Suprapubic skin (tissue), 4 donors: ENCODE results near the gene CTDNEP1. TPM values are rescaled to one million over a fixed set of nuclear protein-coding genes. Genes with fewer than 3 reads are reported as not detected.

Source experiments
- DNase-seq, 2 donors: peaks; one replicate each; pipeline ENCODE4 v3.0.0-alpha.2; 2019; ENCODE audit warnings: low spot score in 2 of 2
- H3K27ac ChIP-seq: fragments of 200-600 bp; sonication (generic); one replicate; pipeline ENCODE4 v1.5.1; 2019
- H3K27me3 ChIP-seq: fragments of 200-600 bp; sonication (generic); one replicate; pipeline ENCODE4 v1.5.1; 2019
- H3K36me3 ChIP-seq: fragments of 200-600 bp; sonication (generic); one replicate; pipeline ENCODE4 v1.5.1; 2019
- H3K4me1 ChIP-seq: fragments of 200-600 bp; sonication (generic); one replicate; pipeline ENCODE4 v1.5.1; 2019
- H3K4me3 ChIP-seq: fragments of 200-600 bp; sonication (generic); one replicate; pipeline ENCODE4 v1.5.1; 2019; ENCODE audit warnings: mild to moderate bottlenecking
- H3K9me3 ChIP-seq: fragments of 200-600 bp; sonication (generic); one replicate; pipeline ENCODE4 v1.5.1; 2019
- CTCF ChIP-seq, 2 donors: fragments of 200-600 bp in 1 of 2; fragments of 450-650 bp in 1 of 2; sonication (generic) in 1 of 2; IDR thresholded peaks; one replicate each; pipeline ENCODE4 v1.5.1; 2016 to 2019; ENCODE audit warnings: antibody characterized with exemption in 2 of 2, mild to moderate bottlenecking in 1 of 2, moderate library complexity in 1 of 2
- EP300 ChIP-seq: sonication (generic); formaldehyde crosslinking; IDR thresholded peaks from one replicate; pipeline ENCODE4 v1.6.1; 2017; ENCODE audit warnings: antibody characterized with exemption
- POLR2A ChIP-seq, 2 donors: fragments of 450-650 bp; IDR thresholded peaks; one replicate each; pipeline ENCODE4 v1.6.1; 2017; ENCODE audit warnings: antibody characterized with exemption in 2 of 2, mild to moderate bottlenecking in 2 of 2, moderate library complexity in 2 of 2
- POLR2AphosphoS5 ChIP-seq, 3 donors: sonication (generic); formaldehyde crosslinking; IDR thresholded peaks; one replicate each; pipeline ENCODE4 v1.6.1; 2017; ENCODE audit warnings: antibody characterized with exemption in 3 of 3
- WGBS: methylation state at CpG from one replicate; pipeline ENCODE4 v1.1.5; 2018; 5-methylcytosine and 5-hydroxymethylcytosine counted together
- total RNA-seq, 4 donors: library from RNA; depleted of rRNA; stranded (reverse); fragments of >200 nt; gene quantifications; one replicate each; pipeline ENCODE4 v1.1.0, GENCODE V29; 2016

Gene CTDNEP1
- total RNA-seq: 10 to 100 TPM; 54.7 to 80.6 (median 72.1) TPM

- H3K27ac ChIP-seq: peak within 1 kb of the TSS; percentile 100
- TF ChIP-seq EP300: no peak
- no peak for TF ChIP-seq CTCF (IDR thresholded peaks at IDR 0.05)
- TF ChIP-seq POLR2A (IDR thresholded peaks at IDR 0.05): no peak
- peak in 2 of 3 donors; percentile 62 to 83 for TF ChIP-seq POLR2AphosphoS5 (IDR thresholded peaks at IDR 0.05)
Measured at GRCh38 chr17:7251661-7252175, at the start of gene CTDNEP1. Gene CTDNEP1 (minus strand): TSS chr17:7251734. CDS start chr17:7251296, 438 bp downstream.

GRCh38 chr17:7296189-7296861 is 44.8 kb upstream of the CTDNEP1 start:
- H3K4me3 ChIP-seq: peak overlapping the region; percentile 20
- peaks cover 55% of the 10 kb centered on the region for H3K4me1 ChIP-seq
- 6% methylated on average over 30 of the region's 51 CpGs for WGBS

More at GRCh38 chr17:7251661-7252175, at the start of gene CTDNEP1:
- no peaks in the 10 kb centered on the region for H3K9me3 ChIP-seq
- peak; percentile 98 to 99 for DNase-seq
- 0% methylated on average over 34 of the region's 41 CpGs for WGBS
- peak within 1 kb of the TSS; percentile 88 for H3K4me3 ChIP-seq
- peaks cover 29% of the 10 kb centered on the region for H3K36me3 ChIP-seq
- no peaks in the 10 kb centered on the region for H3K27me3 ChIP-seq
- H3K4me1 ChIP-seq: peaks cover 37% of the 10 kb centered on the region

GRCh38 chr17:7295230-7296180 is 44.0 kb upstream of the CTDNEP1 start:
- H3K4me3 ChIP-seq: peak overlapping the region; percentile 46
- H3K27me3 ChIP-seq: peaks cover 44% of the 10 kb centered on the region
- DNase-seq: no peak
- H3K36me3 ChIP-seq: no peaks in the 10 kb centered on the region
- H3K9me3 ChIP-seq: no peaks in the 10 kb centered on the region
- H3K4me1 ChIP-seq: peaks cover 57% of the 10 kb centered on the region
- H3K27ac ChIP-seq: peak overlapping the region; percentile 76
- no peak for TF ChIP-seq POLR2AphosphoS5 (IDR thresholded peaks at IDR 0.05)
- no peak for TF ChIP-seq CTCF (IDR thresholded peaks at IDR 0.05)
- no peak for TF ChIP-seq EP300
- no peak for TF ChIP-seq POLR2A (IDR thresholded peaks at IDR 0.05)
- WGBS: 47% methylated on average over 38 of the region's 42 CpGs

More at GRCh38 chr17:7296189-7296861, 44.8 kb upstream of the CTDNEP1 start:
- Histone ChIP-seq H3K36me3 (no peaks in the 10 kb centered on the region), H3K27me3 (peaks cover 36% of the 10 kb centered on the region), H3K27ac (peak overlapping the region; percentile 7), H3K9me3 (no peaks in the 10 kb centered on the region)
- no peak for TF ChIP-seq EP300
- TF ChIP-seq CTCF (IDR thresholded peaks at IDR 0.05): peak; percentile 91 to 95
- TF ChIP-seq POLR2AphosphoS5 (IDR thresholded peaks at IDR 0.05): peak in 1 of 3 donors; percentile 61
- no peak for TF ChIP-seq POLR2A (IDR thresholded peaks at IDR 0.05)
- DNase-seq: peak in 1 of 2 donors; percentile 90

- TF ChIP-seq EP300 (no peak), POLR2AphosphoS5 (IDR thresholded peaks at IDR 0.05) (no peak), POLR2A (IDR thresholded peaks at IDR 0.05) (no peak), CTCF (IDR thresholded peaks at IDR 0.05) (no peak)
- H3K4me3 ChIP-seq: peak within 1 kb of the TSS; percentile 46
- peak within 1 kb of the TSS; percentile 76 for H3K27ac ChIP-seq
- 2% methylated on average over 33 of the region's 57 CpGs for WGBS
- DNase-seq: no peak
- no peaks in the 10 kb centered on the region for H3K9me3 ChIP-seq
- peaks cover 57% of the 10 kb centered on the region for H3K4me1 ChIP-seq
- H3K36me3 ChIP-seq: no peaks in the 10 kb centered on the region
- peaks cover 52% of the 10 kb centered on the region for H3K27me3 ChIP-seq
Measured at GRCh38 chr17:7294614-7295153, 43.1 kb upstream of the CTDNEP1 start, which contains the start of gene YBX2. Gene YBX2 (minus strand): TSS chr17:7294639. CDS start chr17:7294500, 139 bp downstream.
